ENCODE data around the gene SCD. TPM values are rescaled to one million over a fixed set of nuclear protein-coding genes. Genes with fewer than 3 reads are reported as not detected.

Gene SCD
- total and polyA plus RNA-seq, 2 experiments from 2014 or later, result 325 to 816 TPM

- no peak for TF ChIP-seq ZNF462 (CRISPR knock-in tag; IDR thresholded peaks at IDR 0.05)
Measured at GRCh38 chr10:100377830-100378229, 30.8 kb downstream of the SCD start (continued).

GRCh38 chr10:100380400-100380799 is 33.4 kb downstream of the SCD start:
- Histone ChIP-seq H2AFZ (no peak overlapping the region), H3K36me3 (ENCODE audit: insufficient read depth) (peaks cover 28% of the 10 kb centered on the region), H3K4me1 (ENCODE audit: insufficient read depth) (peaks cover 7% of the 10 kb centered on the region), H3K27ac (ENCODE audit: low read depth) (no peak overlapping the region), H3K4me3 (no peak overlapping the region), H3K4me2 (no peak overlapping the region), H3F3A (replicated peaks; ENCODE audit: low read depth) (no peaks in the 10 kb centered on the region), H3K27me3 (ENCODE audit: insufficient read depth) (no peaks in the 10 kb centered on the region), H4K20me1 (replicated peaks; ENCODE audit: insufficient read depth) (peaks cover 24% of the 10 kb centered on the region), H3K79me2 (replicated peaks; ENCODE audit: insufficient read depth) (peaks cover 33% of the 10 kb centered on the region), H3K9me2 (ENCODE audit: insufficient read depth) (no peaks in the 10 kb centered on the region)
- no peaks in the 10 kb centered on the region for H3K9me3 Mint-ChIP-seq
- TF ChIP-seq POLR2AphosphoS5 (IDR thresholded peaks at IDR 0.05; ENCODE audit: low read depth) (no peak), JUNB (IDR thresholded peaks at IDR 0.05; ENCODE audit: unreplicated experiment) (no peak), ETS1 (IDR thresholded peaks at IDR 0.05) (no peak)
- peaks cover 7% of the 10 kb centered on the region; the same call in 2 of the 3 replicates for H3K4me1 Mint-ChIP-seq
- H3K27me3 Mint-ChIP-seq (ENCODE audit: insufficient read depth, low read depth, poor library complexity), result peaks cover 9% of the 10 kb centered on the region
- no peak for ATAC-seq
- H3K4me3 Mint-ChIP-seq, result no peak overlapping the region
- peaks cover 54% of the 10 kb centered on the region for H3K36me3 Mint-ChIP-seq (ENCODE audit: low read depth)
- H3K27ac Mint-ChIP-seq, result no peak overlapping the region
- DNase-seq (ENCODE audit: low spot score), result no peak

Data from GM23338 (cell line).